ENCODE data around the gene NQO1. TPM values are rescaled to one million over a fixed set of nuclear protein-coding genes. Genes with fewer than 3 reads are reported as not detected.

Gene NQO1
- total RNA-seq, 1 donor from 2014 or later, result 11.4 TPM

DNA sequence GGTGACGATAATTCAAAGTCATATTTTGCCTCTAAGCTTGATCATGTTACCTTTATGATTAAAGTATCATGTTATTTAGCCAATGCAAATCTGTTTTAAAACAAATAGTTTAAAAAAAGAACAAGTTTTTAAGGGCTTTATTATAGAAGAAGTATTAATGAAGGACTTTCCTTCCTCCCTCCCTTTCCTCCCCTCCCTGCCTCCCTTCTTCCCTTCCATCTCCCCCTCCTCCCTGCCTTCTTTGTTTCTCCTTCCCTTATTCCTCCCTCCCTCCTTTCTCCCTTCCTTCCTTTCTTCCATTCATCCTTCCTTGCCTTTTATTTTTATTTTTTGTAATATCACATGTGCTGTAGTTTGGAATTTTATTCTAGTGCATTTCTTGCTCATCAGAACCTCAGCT, 26.4 kb downstream of the NQO1 start:
- H3K4me1 Mint-ChIP-seq, result no peaks in the 10 kb centered on the region
- Histone ChIP-seq H3K4me1 (peaks cover 8% of the 10 kb centered on the region), H2AFZ (replicated peaks) (no peak overlapping the region), H3K79me2 (ENCODE audit: low read depth) (no peaks in the 10 kb centered on the region), H3K36me3 (peaks cover 11% of the 10 kb centered on the region), H4K20me1 (ENCODE audit: low read depth) (no peaks in the 10 kb centered on the region), H3F3A (ENCODE audit: low read depth) (peaks cover 10% of the 10 kb centered on the region), H3K27ac (no peak overlapping the region), H3K9me3 (ENCODE audit: low read depth) (no peaks in the 10 kb centered on the region), H3K9ac (no peak overlapping the region), H3K4me2 (no peak overlapping the region), H3K27me3 (no peaks in the 10 kb centered on the region), H3K4me3 (no peak overlapping the region)
- no peaks in the 10 kb centered on the region for H3K27me3 Mint-ChIP-seq (ENCODE audit: insufficient read depth, low read depth)
- H3K4me3 Mint-ChIP-seq, result no peak overlapping the region
- no peak overlapping the region for H3K27ac Mint-ChIP-seq
- peaks cover 3% of the 10 kb centered on the region for H3K36me3 Mint-ChIP-seq
- no peak for TF ChIP-seq EZH2 (IDR thresholded peaks at IDR 0.05)
- H3K9me3 Mint-ChIP-seq, result no peaks in the 10 kb centered on the region
- no peak for DNase-seq (ENCODE audit: low spot score)

DNA sequence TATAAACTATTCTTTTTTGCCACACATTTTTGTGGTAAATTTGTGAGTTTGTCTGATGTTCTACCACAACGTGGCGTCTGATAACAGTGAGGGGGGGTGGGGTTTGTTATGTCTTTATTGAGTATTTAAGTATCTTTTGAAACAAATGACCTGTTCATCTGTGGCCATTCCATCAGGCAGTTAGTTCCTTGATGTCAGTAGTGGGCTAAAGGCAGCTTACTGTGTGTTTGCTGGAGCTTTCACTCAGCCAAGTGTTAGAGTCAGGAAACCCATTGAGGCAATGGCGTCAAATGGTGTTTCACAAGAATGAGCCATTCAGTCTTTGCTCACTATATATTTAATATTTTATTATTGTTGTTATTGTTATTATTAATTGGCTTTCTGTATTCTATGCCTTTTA, 28.0 kb downstream of the NQO1 start:
- H3K4me1 Mint-ChIP-seq, result no peaks in the 10 kb centered on the region
- H2AFZ ChIP-seq (replicated peaks), result no peak overlapping the region
- peaks cover 8% of the 10 kb centered on the region for H3K4me1 ChIP-seq
- no peaks in the 10 kb centered on the region for H3K27me3 Mint-ChIP-seq (ENCODE audit: insufficient read depth, low read depth)
- H3K9me3 Mint-ChIP-seq, result no peaks in the 10 kb centered on the region
- H4K20me1 ChIP-seq (ENCODE audit: low read depth), result no peaks in the 10 kb centered on the region
- no peak overlapping the region for H3K4me2 ChIP-seq
- H3F3A ChIP-seq (ENCODE audit: low read depth), result peaks cover 6% of the 10 kb centered on the region
- H3K9ac ChIP-seq, result no peak overlapping the region
- no peak overlapping the region for H3K27ac ChIP-seq
- H3K9me3 ChIP-seq (ENCODE audit: low read depth), result no peaks in the 10 kb centered on the region
- H3K27ac Mint-ChIP-seq, result no peak overlapping the region
- H3K4me3 Mint-ChIP-seq, result no peak overlapping the region
- no peaks in the 10 kb centered on the region for H3K79me2 ChIP-seq (ENCODE audit: low read depth)
- DNase-seq (ENCODE audit: low spot score), result no peak
- peaks cover 12% of the 10 kb centered on the region for H3K36me3 Mint-ChIP-seq
- TF ChIP-seq CTCF (IDR thresholded peaks at IDR 0.05) (no peak), EZH2 (IDR thresholded peaks at IDR 0.05) (no peak), EZH2phosphoT487 (IDR thresholded peaks at IDR 0.05) (no peak)
- H3K4me3 ChIP-seq, result no peak overlapping the region
- peaks cover 16% of the 10 kb centered on the region for H3K36me3 ChIP-seq
- H3K27me3 ChIP-seq, result no peaks in the 10 kb centered on the region

- H3K9me3 ChIP-seq (ENCODE audit: low read depth), result no peaks in the 10 kb centered on the region
- no peaks in the 10 kb centered on the region for H4K20me1 ChIP-seq (ENCODE audit: low read depth)
- no peak overlapping the region for H3K9ac ChIP-seq
- no peak overlapping the region for H3K4me2 ChIP-seq
- no peak overlapping the region for H3K27ac ChIP-seq
- Mint-ChIP-seq H3K27me3 (ENCODE audit: insufficient read depth, low read depth) (peaks cover 2% of the 10 kb centered on the region), H3K4me3 (no peak overlapping the region), H3K27ac (no peak overlapping the region), H3K9me3 (no peaks in the 10 kb centered on the region), H3K36me3 (peaks cover 26% of the 10 kb centered on the region), H3K4me1 (no peaks in the 10 kb centered on the region)
- no peak overlapping the region for H3K4me3 ChIP-seq
- no peak overlapping the region for H2AFZ ChIP-seq (replicated peaks)
- H3K4me1 ChIP-seq, result peaks cover 8% of the 10 kb centered on the region
- peaks cover 24% of the 10 kb centered on the region for H3K36me3 ChIP-seq
- no peak for DNase-seq (ENCODE audit: low spot score)
- H3K79me2 ChIP-seq (ENCODE audit: low read depth), result no peaks in the 10 kb centered on the region
- no peaks in the 10 kb centered on the region for H3K27me3 ChIP-seq
- TF ChIP-seq EZH2phosphoT487 (IDR thresholded peaks at IDR 0.05), result no peak
- TF ChIP-seq EZH2 (IDR thresholded peaks at IDR 0.05), result no peak
- TF ChIP-seq CTCF (IDR thresholded peaks at IDR 0.05), result no peak
- H3F3A ChIP-seq (ENCODE audit: low read depth), result peaks cover 6% of the 10 kb centered on the region
Observed at GRCh38 chr16:69693916-69694315, 32.4 kb downstream of the NQO1 start.

- Histone ChIP-seq H2AFZ (replicated peaks) (no peak overlapping the region), H3K36me3 (peaks cover 24% of the 10 kb centered on the region), H3K79me2 (ENCODE audit: low read depth) (no peaks in the 10 kb centered on the region), H3K9ac (no peak overlapping the region), H3K4me2 (no peak overlapping the region), H3K27ac (no peak overlapping the region), H3F3A (ENCODE audit: low read depth) (peaks cover 6% of the 10 kb centered on the region), H3K27me3 (no peaks in the 10 kb centered on the region), H3K9me3 (ENCODE audit: low read depth) (no peaks in the 10 kb centered on the region), H3K4me1 (no peaks in the 10 kb centered on the region), H3K4me3 (no peak overlapping the region), H4K20me1 (ENCODE audit: low read depth) (no peaks in the 10 kb centered on the region)
- H3K9me3 Mint-ChIP-seq, result no peaks in the 10 kb centered on the region
- H3K27me3 Mint-ChIP-seq (ENCODE audit: insufficient read depth, low read depth), result peaks cover 2% of the 10 kb centered on the region
- no peaks in the 10 kb centered on the region for H3K4me1 Mint-ChIP-seq
- TF ChIP-seq CTCF (IDR thresholded peaks at IDR 0.05) (no peak), EZH2 (IDR thresholded peaks at IDR 0.05) (no peak), EZH2phosphoT487 (IDR thresholded peaks at IDR 0.05) (no peak)
- no peak overlapping the region for H3K4me3 Mint-ChIP-seq
- no peak overlapping the region for H3K27ac Mint-ChIP-seq
- no peak for DNase-seq (ENCODE audit: low spot score)
- peaks cover 28% of the 10 kb centered on the region for H3K36me3 Mint-ChIP-seq
Observed at GRCh38 chr16:69691980-69692911, 34.1 kb downstream of the NQO1 start.
